Neural cell (in vitro differentiated cells): ENCODE results near the gene KRT14. TPM values are rescaled to one million over a fixed set of nuclear protein-coding genes. Genes with fewer than 3 reads are reported as not detected.
"Not testable (repeated sequence)": the region's sequence is repeated elsewhere in the genome, so short reads cannot be mapped to it uniquely, and the experiment has no call there.

Experiments used
- H2AFZ ChIP-seq: fragments of 200-600, 300-800 bp; sonication (generic), shearing (Covaris generic); 2 replicates; pipeline ENCODE4 v1.6.0; 2014; ENCODE audit warnings: low read depth, mild to moderate bottlenecking, antibody characterized with exemption, low read length, moderate library complexity
- H3F3A ChIP-seq: fragments of 200-600 bp; shearing (Covaris generic); 2 replicates; pipeline ENCODE4 v1.6.1; 2016; ENCODE audit warnings: mild to moderate bottlenecking, moderate library complexity, mixed read lengths, antibody characterized with exemption, low read length; ENCODE audit not compliant: insufficient read depth, poor library complexity, severe bottlenecking
- H3K27ac ChIP-seq: fragments of 200-600, 300-800 bp; sonication (generic), shearing (Covaris generic); 2 replicates; pipeline ENCODE4 v1.5.1; 2014; ENCODE audit warnings: mild to moderate bottlenecking, low read length, moderate library complexity
- H3K27me3 ChIP-seq: fragments of 300-800, 200-600 bp; sonication (generic), shearing (Covaris generic); 2 replicates; pipeline ENCODE4 v1.6.0; 2014; ENCODE audit warnings: mild to moderate bottlenecking, low read depth, low read length, moderate library complexity; ENCODE audit not compliant: insufficient read depth
- H3K36me3 ChIP-seq: fragments of 300-800, 200-600 bp; sonication (generic), shearing (Covaris generic); 2 replicates; pipeline ENCODE4 v1.5.1; 2014; ENCODE audit warnings: mild to moderate bottlenecking, antibody characterized with exemption, low read length, moderate library complexity; ENCODE audit not compliant: insufficient read depth
- H3K4me2 ChIP-seq: fragments of 300-800, 200-600 bp; sonication (generic), shearing (Covaris generic); 2 replicates; pipeline ENCODE4 v1.6.0; 2014; ENCODE audit warnings: mild to moderate bottlenecking, low read length
- H3K4me3 ChIP-seq: fragments of 300-800, 200-600 bp; sonication (generic), shearing (Covaris generic); 2 replicates; pipeline ENCODE4 v1.5.1; 2014; ENCODE audit warnings: mild to moderate bottlenecking, low read length, moderate library complexity
- H3K79me2 ChIP-seq: fragments of 200-600 bp; shearing (Covaris generic); replicated peaks from 2 replicates; pipeline ENCODE4 v1.6.0; 2014; ENCODE audit warnings: mild to moderate bottlenecking, low read length, moderate library complexity; ENCODE audit not compliant: insufficient read depth
- H3K9ac ChIP-seq: fragments of 300-800, 200-600 bp; sonication (generic), shearing (Covaris generic); 2 replicates; pipeline ENCODE4 v1.6.1; 2016; ENCODE audit warnings: mild to moderate bottlenecking, low read length, mixed read lengths
- H3K9me2 ChIP-seq: fragments of 200-600 bp; shearing (Covaris generic); 2 replicates; pipeline ENCODE4 v1.6.1; 2016; ENCODE audit warnings: mild to moderate bottlenecking, low read length, mixed read lengths; ENCODE audit not compliant: insufficient read depth
- H3K9me3 ChIP-seq: fragments of 200-600, 300-800 bp; sonication (generic), shearing (Covaris generic); 2 replicates; pipeline ENCODE4 v1.6.1; 2016; ENCODE audit warnings: mild to moderate bottlenecking, mixed run types, low read length, moderate library complexity, mixed read lengths
- H4K20me1 ChIP-seq: fragments of 200-600 bp; shearing (Covaris generic); 2 replicates; pipeline ENCODE4 v1.6.1; 2016; ENCODE audit warnings: mild to moderate bottlenecking, mixed run types; ENCODE audit not compliant: insufficient read depth
- EP300 ChIP-seq: fragments of 450-650 bp; conservative IDR thresholded peaks from 2 replicates; pipeline ENCODE4 v1.6.1; 2014; ENCODE audit warnings: antibody characterized with exemption, mild to moderate bottlenecking, moderate library complexity; ENCODE audit not compliant: poor library complexity, severe bottlenecking
- EZH2 ChIP-seq: fragments of 200-600, 300-800 bp; shearing (Covaris generic), sonication (generic); IDR thresholded peaks from 2 replicates; pipeline ENCODE4 v1.6.1; 2014; ENCODE audit warnings: antibody characterized with exemption, low read length, borderline replicate concordance, mild to moderate bottlenecking; ENCODE audit not compliant: insufficient read depth, poor library complexity, severe bottlenecking
- MXI1 ChIP-seq: fragments of 450-650 bp; conservative IDR thresholded peaks from 2 replicates; pipeline ENCODE4 v1.6.1; 2014; ENCODE audit warnings: antibody characterized with exemption, mild to moderate bottlenecking; ENCODE audit not compliant: poor library complexity, severe bottlenecking
- POLR2AphosphoS5 ChIP-seq: IDR thresholded peaks from 2 replicates; pipeline ENCODE4 v1.6.1; 2012
- RAD21 ChIP-seq: fragments of 450-650 bp; conservative IDR thresholded peaks from 2 replicates; pipeline ENCODE4 v1.6.1; 2014; ENCODE audit warnings: antibody characterized with exemption, mild to moderate bottlenecking, moderate library complexity
- SMC3 ChIP-seq: fragments of 450-650 bp; conservative IDR thresholded peaks from 2 replicates; pipeline ENCODE4 v1.6.1; 2014; ENCODE audit warnings: antibody characterized with exemption, mild to moderate bottlenecking, moderate library complexity; ENCODE audit not compliant: poor library complexity
- TAF1 ChIP-seq: IDR thresholded peaks from 2 replicates; pipeline ENCODE4 v1.6.1; 2012; ENCODE audit warnings: low read depth
- polyA plus RNA-seq: library from polyadenylated mRNA; depleted of rRNA; stranded (reverse); fragments of >200 nt; gene quantifications from 2 replicates; pipeline ENCODE4 v1.2.3, GENCODE V29; 2014
- TF ChIP-seq, protein P1 (sequence below): IDR thresholded peaks from 2 replicates; pipeline ENCODE4 v1.6.1; 2012; ENCODE audit warnings: borderline replicate concordance
- TF ChIP-seq, protein P2 (sequence below): fragments of 450-650 bp; IDR thresholded peaks from 2 replicates; pipeline ENCODE4 v1.5.1; 2014; ENCODE audit warnings: antibody characterized with exemption, mild to moderate bottlenecking, moderate library complexity; ENCODE audit not compliant: poor library complexity, severe bottlenecking

Gene KRT14
- polyA plus RNA-seq, 1 donor from 2014 or later, result not detected

DNA sequence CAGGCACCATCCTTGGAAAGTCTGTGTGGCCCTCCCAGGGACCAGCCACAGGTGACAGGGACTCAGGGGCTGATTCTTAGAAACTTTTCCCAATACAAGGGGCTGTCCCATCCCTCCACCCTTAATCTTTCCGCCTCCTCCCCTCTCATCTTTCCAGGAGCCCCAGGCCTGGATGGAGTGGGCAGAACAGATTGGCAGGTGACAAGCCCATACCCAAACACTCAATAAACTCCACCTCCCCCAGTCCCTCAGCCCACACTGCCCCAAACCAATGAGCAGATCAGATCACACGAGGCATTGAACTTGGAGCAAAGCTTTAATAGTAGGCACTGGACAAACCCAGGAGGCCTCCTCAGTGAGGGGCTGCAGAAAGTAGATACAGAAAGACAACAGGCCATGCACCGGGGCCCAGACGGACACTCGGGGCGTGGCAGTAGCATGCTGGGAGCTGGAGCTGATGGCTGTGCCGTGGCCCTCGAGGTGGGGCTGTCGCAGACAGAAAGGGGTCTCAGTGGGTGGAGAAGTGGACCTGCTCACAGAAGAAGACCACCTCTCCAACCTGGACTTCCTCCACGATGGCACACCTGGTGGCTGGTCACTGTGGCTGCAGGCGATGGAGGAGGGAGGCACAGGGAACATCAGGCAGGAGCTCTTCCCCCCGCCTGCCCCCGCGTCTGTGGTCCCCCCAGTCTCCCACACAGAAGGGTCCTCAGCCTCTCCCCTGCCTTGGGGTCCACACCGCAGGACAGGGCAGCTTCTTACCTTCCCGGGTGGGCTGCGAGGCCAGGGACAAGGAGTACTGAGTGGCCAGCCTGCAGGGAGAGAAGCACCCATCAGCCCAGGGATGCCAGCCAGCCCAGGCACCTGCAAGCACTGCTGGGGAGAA is 39.6 kb upstream of the KRT14 start:
- H3K36me3 ChIP-seq, H3K9ac ChIP-seq: not testable (repeated sequence)

DNA sequence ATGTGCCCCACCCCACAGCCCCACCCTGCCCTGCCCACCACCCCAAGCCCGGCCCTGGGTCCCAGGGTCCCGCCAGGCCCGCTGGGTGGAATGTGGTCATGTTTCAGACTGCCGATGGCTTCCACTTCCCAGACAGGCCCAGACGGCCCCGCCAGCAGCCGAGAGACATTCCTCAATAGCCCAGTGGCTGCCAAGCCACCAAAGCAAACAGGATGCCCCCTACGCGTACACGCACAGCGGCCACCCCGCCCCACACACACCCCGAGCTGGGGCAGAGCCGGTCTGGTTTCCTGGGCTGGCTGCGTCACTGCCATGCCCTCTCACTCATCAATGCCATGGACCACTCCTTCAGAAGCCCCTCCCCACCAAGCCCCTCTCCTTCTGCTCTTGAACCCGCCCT is 38.9 kb upstream of the KRT14 start:
- H3K9ac ChIP-seq, result no peak overlapping the region
- H3K36me3 ChIP-seq, result no peaks in the 10 kb centered on the region
- no peak overlapping the region for H3K4me3 ChIP-seq
- no peaks in the 10 kb centered on the region for H3K9me3 ChIP-seq
- H3K27me3 ChIP-seq, result no peaks in the 10 kb centered on the region
- no peaks in the 10 kb centered on the region for H3F3A ChIP-seq
- H2AFZ ChIP-seq, result no peak overlapping the region
- no peaks in the 10 kb centered on the region for H3K79me2 ChIP-seq
- no peaks in the 10 kb centered on the region for H4K20me1 ChIP-seq
- H3K4me2 ChIP-seq, result no peak overlapping the region
- H3K9me2 ChIP-seq, result no peaks in the 10 kb centered on the region
- no peak overlapping the region for H3K27ac ChIP-seq
- TF ChIP-seq SMC3 (no peak), EZH2 (no peak)
- TF ChIP-seq, protein P1, sequence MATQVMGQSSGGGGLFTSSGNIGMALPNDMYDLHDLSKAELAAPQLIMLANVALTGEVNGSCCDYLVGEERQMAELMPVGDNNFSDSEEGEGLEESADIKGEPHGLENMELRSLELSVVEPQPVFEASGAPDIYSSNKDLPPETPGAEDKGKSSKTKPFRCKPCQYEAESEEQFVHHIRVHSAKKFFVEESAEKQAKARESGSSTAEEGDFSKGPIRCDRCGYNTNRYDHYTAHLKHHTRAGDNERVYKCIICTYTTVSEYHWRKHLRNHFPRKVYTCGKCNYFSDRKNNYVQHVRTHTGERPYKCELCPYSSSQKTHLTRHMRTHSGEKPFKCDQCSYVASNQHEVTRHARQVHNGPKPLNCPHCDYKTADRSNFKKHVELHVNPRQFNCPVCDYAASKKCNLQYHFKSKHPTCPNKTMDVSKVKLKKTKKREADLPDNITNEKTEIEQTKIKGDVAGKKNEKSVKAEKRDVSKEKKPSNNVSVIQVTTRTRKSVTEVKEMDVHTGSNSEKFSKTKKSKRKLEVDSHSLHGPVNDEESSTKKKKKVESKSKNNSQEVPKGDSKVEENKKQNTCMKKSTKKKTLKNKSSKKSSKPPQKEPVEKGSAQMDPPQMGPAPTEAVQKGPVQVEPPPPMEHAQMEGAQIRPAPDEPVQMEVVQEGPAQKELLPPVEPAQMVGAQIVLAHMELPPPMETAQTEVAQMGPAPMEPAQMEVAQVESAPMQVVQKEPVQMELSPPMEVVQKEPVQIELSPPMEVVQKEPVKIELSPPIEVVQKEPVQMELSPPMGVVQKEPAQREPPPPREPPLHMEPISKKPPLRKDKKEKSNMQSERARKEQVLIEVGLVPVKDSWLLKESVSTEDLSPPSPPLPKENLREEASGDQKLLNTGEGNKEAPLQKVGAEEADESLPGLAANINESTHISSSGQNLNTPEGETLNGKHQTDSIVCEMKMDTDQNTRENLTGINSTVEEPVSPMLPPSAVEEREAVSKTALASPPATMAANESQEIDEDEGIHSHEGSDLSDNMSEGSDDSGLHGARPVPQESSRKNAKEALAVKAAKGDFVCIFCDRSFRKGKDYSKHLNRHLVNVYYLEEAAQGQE, result no peak

More for the DNA sequence above, 39.6 kb upstream of the KRT14 start:
- H3K4me2 ChIP-seq, H3K27me3 ChIP-seq, H2AFZ ChIP-seq, H3K79me2 ChIP-seq, H3F3A ChIP-seq, H3K27ac ChIP-seq, H3K4me3 ChIP-seq, H3K9me2 ChIP-seq, H3K9me3 ChIP-seq, H4K20me1 ChIP-seq: not testable (repeated sequence)

DNA sequence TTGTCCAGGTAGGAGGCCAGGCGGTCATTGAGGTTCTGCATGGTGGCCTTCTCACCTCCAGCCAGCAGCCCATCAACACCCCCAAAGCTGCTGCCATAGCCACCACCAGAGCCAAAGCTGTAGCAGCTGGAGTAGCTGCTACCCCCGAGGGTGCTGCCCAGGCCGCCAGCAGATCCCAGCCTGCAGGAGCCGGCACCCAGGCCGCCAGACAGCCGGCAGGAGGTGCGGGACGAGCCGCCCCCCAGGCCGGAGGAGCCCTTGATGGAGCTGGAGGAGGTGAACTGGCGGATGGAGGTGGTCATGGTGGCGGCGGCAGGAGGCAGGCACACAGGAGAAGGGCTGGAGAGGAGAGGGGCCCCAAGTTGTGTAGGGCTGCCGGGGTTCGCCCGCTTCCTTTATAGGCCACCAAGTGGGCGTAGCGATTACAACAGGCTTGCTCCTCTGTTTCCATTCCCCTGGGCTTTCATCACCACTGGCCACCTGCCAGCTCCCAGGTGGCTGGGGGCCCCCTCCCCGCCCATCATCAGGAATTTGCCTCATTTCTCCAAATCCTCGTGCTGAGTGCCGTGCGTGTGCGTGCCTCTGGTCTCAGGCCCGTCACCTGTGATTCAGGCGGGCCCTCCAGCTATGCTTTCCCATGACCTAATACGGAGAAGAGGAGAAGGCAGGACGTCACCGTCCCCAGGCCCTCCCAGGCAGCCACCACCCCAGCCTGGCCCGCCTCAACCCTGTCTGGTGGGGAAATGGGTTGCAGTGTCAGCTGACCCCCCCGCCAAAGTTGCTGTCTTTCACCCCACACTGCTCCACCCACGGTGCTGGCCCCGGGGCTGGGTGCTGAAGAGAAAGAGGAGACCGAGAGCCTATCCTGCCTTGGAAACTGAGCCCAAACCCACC is 37.8 kb upstream of the KRT14 start, which contains the start of gene KRT17:
TSS of gene KRT17 (minus strand) at position 368 of the 894 bp plus-strand sequence. CDS start at position 302, 66 bp downstream.
- Histone ChIP-seq H4K20me1 (no peaks in the 10 kb centered on the region), H3K27me3 (no peaks in the 10 kb centered on the region), H3K79me2 (no peaks in the 10 kb centered on the region), H3K9ac (no peak within 1 kb of the TSS), H3F3A (no peaks in the 10 kb centered on the region), H3K9me3 (no peaks in the 10 kb centered on the region), H3K9me2 (no peaks in the 10 kb centered on the region), H3K4me2 (no peak within 1 kb of the TSS), H2AFZ (no peak within 1 kb of the TSS), H3K27ac (no peak within 1 kb of the TSS), H3K36me3 (no peaks in the 10 kb centered on the region), H3K4me3 (no peak within 1 kb of the TSS)
- TF ChIP-seq, protein P1, result no peak
- no peak for TF ChIP-seq EZH2
- TF ChIP-seq RAD21, result no peak
- no peak for TF ChIP-seq SMC3
- TF ChIP-seq POLR2AphosphoS5, result no peak
- TF ChIP-seq MXI1, result no peak
- no peak for TF ChIP-seq EP300
- TF ChIP-seq, protein P2, sequence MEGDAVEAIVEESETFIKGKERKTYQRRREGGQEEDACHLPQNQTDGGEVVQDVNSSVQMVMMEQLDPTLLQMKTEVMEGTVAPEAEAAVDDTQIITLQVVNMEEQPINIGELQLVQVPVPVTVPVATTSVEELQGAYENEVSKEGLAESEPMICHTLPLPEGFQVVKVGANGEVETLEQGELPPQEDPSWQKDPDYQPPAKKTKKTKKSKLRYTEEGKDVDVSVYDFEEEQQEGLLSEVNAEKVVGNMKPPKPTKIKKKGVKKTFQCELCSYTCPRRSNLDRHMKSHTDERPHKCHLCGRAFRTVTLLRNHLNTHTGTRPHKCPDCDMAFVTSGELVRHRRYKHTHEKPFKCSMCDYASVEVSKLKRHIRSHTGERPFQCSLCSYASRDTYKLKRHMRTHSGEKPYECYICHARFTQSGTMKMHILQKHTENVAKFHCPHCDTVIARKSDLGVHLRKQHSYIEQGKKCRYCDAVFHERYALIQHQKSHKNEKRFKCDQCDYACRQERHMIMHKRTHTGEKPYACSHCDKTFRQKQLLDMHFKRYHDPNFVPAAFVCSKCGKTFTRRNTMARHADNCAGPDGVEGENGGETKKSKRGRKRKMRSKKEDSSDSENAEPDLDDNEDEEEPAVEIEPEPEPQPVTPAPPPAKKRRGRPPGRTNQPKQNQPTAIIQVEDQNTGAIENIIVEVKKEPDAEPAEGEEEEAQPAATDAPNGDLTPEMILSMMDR, result no peak
- no peak for TF ChIP-seq TAF1
